HG02571 (cell line): ENCODE results near the gene EMILIN1.

Experiments used
- ATAC-seq: cut with Tn5 transposase; IDR thresholded peaks from one replicate; pipeline ENCODE4 v1.9.1; 2021; ENCODE audit warnings: mild to moderate bottlenecking, moderate library complexity; ENCODE audit not compliant: unreplicated experiment

Gene EMILIN1

GRCh38 chr2:27079233-27080139 is 1.1 kb downstream of the EMILIN1 start:
- ATAC-seq, result no peak

GRCh38 chr2:27080140-27080469 is 1.7 kb downstream of the EMILIN1 start:
- ATAC-seq, result no peak

GRCh38 chr2:27080603-27080936 is 2.2 kb downstream of the EMILIN1 start:
- ATAC-seq, result no peak

- no peak for ATAC-seq
Observed at GRCh38 chr2:27081984-27082772, 3.8 kb downstream of the EMILIN1 start.

- no peak for ATAC-seq
Observed at GRCh38 chr2:27082773-27083409, 4.5 kb downstream of the EMILIN1 start.

GRCh38 chr2:27083410-27084296 is 5.2 kb downstream of the EMILIN1 start:
- ATAC-seq, result no peak

- no peak for ATAC-seq
Observed at GRCh38 chr2:27084297-27085061, 6.1 kb downstream of the EMILIN1 start.

- ATAC-seq, result no peak
Observed at GRCh38 chr2:27085062-27085672, 6.8 kb downstream of the EMILIN1 start.

- ATAC-seq, result peak; percentile 14
Observed at GRCh38 chr2:27085673-27086089, 7.3 kb downstream of the EMILIN1 start.

GRCh38 chr2:27086090-27086723 is 7.8 kb downstream of the EMILIN1 start:
- ATAC-seq, result peak; percentile 76

- peak; percentile 2 for ATAC-seq
Observed at GRCh38 chr2:27086724-27087593, 8.5 kb downstream of the EMILIN1 start, which contains the start of gene KHK. TSS of gene KHK (plus strand) at chr2:27086772. CDS start at chr2:27087260, 488 bp downstream.

GRCh38 chr2:27087823-27088410 is 9.5 kb downstream of the EMILIN1 start:
- ATAC-seq, result no peak

GRCh38 chr2:27088634-27089033 is 10.2 kb downstream of the EMILIN1 start:
- no peak for ATAC-seq

GRCh38 chr2:27089111-27089954 is 10.9 kb downstream of the EMILIN1 start:
- ATAC-seq, result no peak

GRCh38 chr2:27091746-27092695 is 13.6 kb downstream of the EMILIN1 start:
- ATAC-seq, result no peak
